Smooth muscle cell of the pulmonary artery (primary cell): ENCODE data around the gene NGF. TPM values are rescaled to one million over a fixed set of nuclear protein-coding genes. Genes with fewer than 3 reads are reported as not detected.

Experiments used
- total RNA-seq: library from RNA; depleted of rRNA; stranded (reverse); fragments of >200 nt; gene quantifications from 2 replicates; pipeline ENCODE4 v1.2.3, GENCODE V29; 2014

The NGF gene
- total RNA-seq, result 6.6 and 8.8 TPM in 2 replicates

DNA sequence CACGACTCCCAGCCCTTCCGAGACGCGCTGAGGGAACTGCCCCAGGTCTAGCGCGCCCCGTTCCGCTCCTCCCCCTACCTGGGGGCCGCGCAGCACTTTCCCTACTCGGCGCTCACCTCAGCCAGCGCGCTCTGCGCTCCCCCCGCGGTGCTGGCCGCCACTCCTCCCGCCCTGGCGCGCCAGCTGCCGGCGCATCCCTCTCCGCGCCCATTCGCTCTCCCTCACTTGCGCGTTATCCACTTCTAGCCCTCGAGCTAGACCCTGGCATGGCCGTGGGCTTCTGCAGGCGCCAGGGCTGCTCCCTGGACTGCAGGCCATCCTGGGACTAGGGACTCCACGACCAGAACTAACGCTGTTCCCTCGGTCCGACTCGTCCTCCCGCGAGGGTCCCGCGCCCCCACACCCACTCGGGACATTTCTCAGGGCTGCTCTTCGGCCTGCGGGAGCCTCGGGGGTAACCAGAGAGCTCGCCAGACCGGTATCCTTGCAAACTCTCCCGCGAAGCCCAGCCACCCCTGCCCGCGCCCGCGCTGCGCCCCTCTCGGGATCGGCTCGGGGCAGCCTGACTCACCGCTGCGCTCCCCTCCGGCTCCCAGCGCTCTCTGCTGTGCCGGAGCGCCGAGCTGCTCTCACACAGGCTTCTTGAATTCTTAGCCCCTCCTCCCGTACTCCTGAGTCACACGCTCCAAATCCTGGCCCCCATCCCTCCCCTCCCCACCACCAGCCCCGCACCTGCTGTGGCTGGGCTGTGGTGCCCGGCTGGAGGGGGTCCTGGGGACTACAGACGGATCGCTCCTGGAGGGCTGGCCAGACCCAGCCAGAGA lies at the start of gene NGF:
Gene NGF (minus strand): TSS at position 617 of the 824 bp plus-strand sequence. CDS start 51,454 bp downstream, outside the sequence.

Other genes starting within 250 kb of the NGF start
- gene TSPAN2, start 248.7 kb downstream of the NGF start, total RNA-seq, result 0.07 and 0.30 TPM in 2 replicates